ENCODE measurements around the gene CLIP1.
A peak's percentile ranks its signal among the peaks of the same experiment; 100 is the strongest.

The CLIP1 gene

GRCh38 chr12:122303068-122303467 lies 119.4 kb downstream of the CLIP1 start:
- H3K9me3 ChIP-seq (ENCODE audit: control insufficient read depth, low read length), result no peaks in the 10 kb centered on the region
- H3K4me1 ChIP-seq (ENCODE audit: control insufficient read depth, insufficient read depth, low read length), result peaks cover 7% of the 10 kb centered on the region
- H3K36me3 ChIP-seq (ENCODE audit: control insufficient read depth, insufficient read depth, low read length, severe bottlenecking), result peaks cover 65% of the 10 kb centered on the region

GRCh38 chr12:122298071-122298748 lies 124.3 kb downstream of the CLIP1 start:
- no peak overlapping the region for H3K4me3 ChIP-seq (ENCODE audit: low read length)
- H3K27me3 ChIP-seq (replicated peaks; ENCODE audit: control insufficient read depth, insufficient read depth, low read length), result no peaks in the 10 kb centered on the region
- peaks cover 4% of the 10 kb centered on the region for H3K9me3 ChIP-seq (ENCODE audit: control insufficient read depth, low read length)
- H3K9ac ChIP-seq (ENCODE audit: low read length), result no peak overlapping the region
- peaks cover 60% of the 10 kb centered on the region for H3K36me3 ChIP-seq (ENCODE audit: control insufficient read depth, insufficient read depth, low read length, severe bottlenecking)
- peaks cover 7% of the 10 kb centered on the region for H3K4me1 ChIP-seq (ENCODE audit: control insufficient read depth, insufficient read depth, low read length)
- DNase-seq (ENCODE audit: low read depth), result no peak

More at GRCh38 chr12:122303068-122303467, 119.4 kb downstream of the CLIP1 start:
- no peaks in the 10 kb centered on the region for H3K27me3 ChIP-seq (replicated peaks; ENCODE audit: control insufficient read depth, insufficient read depth, low read length)
- no peak overlapping the region for H3K4me3 ChIP-seq (ENCODE audit: low read length)
- DNase-seq (ENCODE audit: low read depth), result no peak
- no peak overlapping the region for H3K9ac ChIP-seq (ENCODE audit: low read length)

- Histone ChIP-seq H3K27me3 (replicated peaks; ENCODE audit: control insufficient read depth, insufficient read depth, low read length) (no peaks in the 10 kb centered on the region), H3K36me3 (ENCODE audit: control insufficient read depth, insufficient read depth, low read length, severe bottlenecking) (peaks cover 55% of the 10 kb centered on the region), H3K9ac (ENCODE audit: low read length) (no peak overlapping the region), H3K9me3 (ENCODE audit: control insufficient read depth, low read length) (peaks cover 4% of the 10 kb centered on the region), H3K4me3 (ENCODE audit: low read length) (no peak overlapping the region), H3K4me1 (ENCODE audit: control insufficient read depth, insufficient read depth, low read length) (peaks cover 7% of the 10 kb centered on the region)
- DNase-seq (ENCODE audit: low read depth), result no peak
Observed at GRCh38 chr12:122297494-122297893, 125.0 kb downstream of the CLIP1 start.

DNA sequence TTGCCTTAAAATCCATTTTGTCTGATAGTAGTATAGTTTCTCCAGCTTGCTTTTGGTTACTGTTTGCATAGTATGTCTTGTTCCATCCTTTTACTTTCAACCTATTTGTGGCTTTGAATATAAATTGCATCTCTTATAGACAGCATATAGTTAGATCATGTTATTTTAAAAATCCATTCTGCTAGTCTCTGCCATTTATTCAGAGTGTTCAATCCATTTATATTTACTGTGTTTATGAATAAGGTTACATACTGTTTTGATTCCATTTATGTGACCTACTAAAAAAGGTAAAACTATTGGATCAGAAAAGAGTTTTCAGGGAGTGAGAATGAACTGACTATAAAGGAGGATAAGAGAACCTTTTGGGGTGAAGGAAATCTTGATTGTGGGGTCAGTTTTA lies 126.6 kb downstream of the CLIP1 start:
- H3K36me3 ChIP-seq (ENCODE audit: control insufficient read depth, insufficient read depth, low read length, severe bottlenecking), result peaks cover 58% of the 10 kb centered on the region
- peaks cover 4% of the 10 kb centered on the region for H3K9me3 ChIP-seq (ENCODE audit: control insufficient read depth, low read length)
- H3K4me1 ChIP-seq (ENCODE audit: control insufficient read depth, insufficient read depth, low read length), result peaks cover 3% of the 10 kb centered on the region
- no peak overlapping the region for H3K4me3 ChIP-seq (ENCODE audit: low read length)
- DNase-seq (ENCODE audit: low read depth), result no peak
- H3K9ac ChIP-seq (ENCODE audit: low read length), result no peak overlapping the region
- H3K27me3 ChIP-seq (replicated peaks; ENCODE audit: control insufficient read depth, insufficient read depth, low read length), result no peaks in the 10 kb centered on the region

- Histone ChIP-seq H3K9me3 (ENCODE audit: control insufficient read depth, low read length) (peaks cover 4% of the 10 kb centered on the region), H3K4me1 (ENCODE audit: control insufficient read depth, insufficient read depth, low read length) (peaks cover 2% of the 10 kb centered on the region), H3K27me3 (replicated peaks; ENCODE audit: control insufficient read depth, insufficient read depth, low read length) (no peaks in the 10 kb centered on the region), H3K36me3 (ENCODE audit: control insufficient read depth, insufficient read depth, low read length, severe bottlenecking) (peaks cover 48% of the 10 kb centered on the region), H3K9ac (ENCODE audit: low read length) (no peak overlapping the region), H3K4me3 (ENCODE audit: low read length) (no peak overlapping the region)
- no peak for DNase-seq (ENCODE audit: low read depth)
Observed at GRCh38 chr12:122293081-122293480, 129.4 kb downstream of the CLIP1 start.

- Histone ChIP-seq H3K9ac (ENCODE audit: low read length) (no peak overlapping the region), H3K27me3 (replicated peaks; ENCODE audit: control insufficient read depth, insufficient read depth, low read length) (no peaks in the 10 kb centered on the region), H3K4me1 (ENCODE audit: control insufficient read depth, insufficient read depth, low read length) (peaks cover 2% of the 10 kb centered on the region), H3K36me3 (ENCODE audit: control insufficient read depth, insufficient read depth, low read length, severe bottlenecking) (peaks cover 40% of the 10 kb centered on the region), H3K4me3 (ENCODE audit: low read length) (no peak overlapping the region), H3K9me3 (ENCODE audit: control insufficient read depth, low read length) (peaks cover 4% of the 10 kb centered on the region)
- no peak for DNase-seq (ENCODE audit: low read depth)
Observed at GRCh38 chr12:122291431-122291830, 131.0 kb downstream of the CLIP1 start.

GRCh38 chr12:122283680-122284079 lies 138.8 kb downstream of the CLIP1 start:
- peaks cover 21% of the 10 kb centered on the region for H3K36me3 ChIP-seq (ENCODE audit: control insufficient read depth, insufficient read depth, low read length, severe bottlenecking)
- no peak overlapping the region for H3K9ac ChIP-seq (ENCODE audit: low read length)
- H3K4me3 ChIP-seq (ENCODE audit: low read length), result no peak overlapping the region
- H3K27me3 ChIP-seq (replicated peaks; ENCODE audit: control insufficient read depth, insufficient read depth, low read length), result no peaks in the 10 kb centered on the region
- H3K9me3 ChIP-seq (ENCODE audit: control insufficient read depth, low read length), result no peaks in the 10 kb centered on the region
- no peak for DNase-seq (ENCODE audit: low read depth)
- peaks cover 26% of the 10 kb centered on the region for H3K4me1 ChIP-seq (ENCODE audit: control insufficient read depth, insufficient read depth, low read length)

GRCh38 chr12:122282061-122282460 lies 140.4 kb downstream of the CLIP1 start:
- peak; percentile 49 for DNase-seq (ENCODE audit: low read depth)
- H3K9ac ChIP-seq (ENCODE audit: low read length), result no peak overlapping the region
- H3K27me3 ChIP-seq (replicated peaks; ENCODE audit: control insufficient read depth, insufficient read depth, low read length), result no peaks in the 10 kb centered on the region
- H3K4me1 ChIP-seq (ENCODE audit: control insufficient read depth, insufficient read depth, low read length), result peaks cover 26% of the 10 kb centered on the region
- no peak overlapping the region for H3K4me3 ChIP-seq (ENCODE audit: low read length)
- H3K9me3 ChIP-seq (ENCODE audit: control insufficient read depth, low read length), result no peaks in the 10 kb centered on the region
- H3K36me3 ChIP-seq (ENCODE audit: control insufficient read depth, insufficient read depth, low read length, severe bottlenecking), result peaks cover 26% of the 10 kb centered on the region

GRCh38 chr12:122276242-122276641 lies 146.2 kb downstream of the CLIP1 start:
- no peak for DNase-seq (ENCODE audit: low read depth)
- peaks cover 11% of the 10 kb centered on the region for H3K4me1 ChIP-seq (ENCODE audit: control insufficient read depth, insufficient read depth, low read length)
- H3K9me3 ChIP-seq (ENCODE audit: control insufficient read depth, low read length), result no peaks in the 10 kb centered on the region
- peaks cover 61% of the 10 kb centered on the region for H3K36me3 ChIP-seq (ENCODE audit: control insufficient read depth, insufficient read depth, low read length, severe bottlenecking)
- no peaks in the 10 kb centered on the region for H3K27me3 ChIP-seq (replicated peaks; ENCODE audit: control insufficient read depth, insufficient read depth, low read length)
- no peak overlapping the region for H3K4me3 ChIP-seq (ENCODE audit: low read length)
- no peak overlapping the region for H3K9ac ChIP-seq (ENCODE audit: low read length)

DNA sequence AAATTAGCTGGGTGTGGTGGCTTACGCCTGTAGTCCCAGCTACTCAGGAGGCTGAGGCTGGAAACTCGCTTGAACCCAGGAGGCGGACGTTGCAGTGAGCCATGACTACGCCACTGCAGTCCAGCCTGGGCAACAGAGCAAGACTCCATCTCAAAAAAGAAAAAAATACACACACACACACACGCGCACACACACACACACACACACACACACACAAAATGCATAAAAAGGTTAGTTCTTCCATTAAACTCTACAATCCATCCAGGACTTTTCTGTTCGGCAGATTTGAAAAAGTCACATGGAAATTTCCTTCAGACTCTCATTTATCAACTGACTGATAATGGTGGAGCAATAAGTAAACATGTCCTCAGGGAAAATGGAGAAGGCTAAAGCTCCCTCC lies 147.0 kb downstream of the CLIP1 start:
- Histone ChIP-seq H3K27me3 (replicated peaks; ENCODE audit: control insufficient read depth, insufficient read depth, low read length) (no peaks in the 10 kb centered on the region), H3K4me1 (ENCODE audit: control insufficient read depth, insufficient read depth, low read length) (peaks cover 8% of the 10 kb centered on the region), H3K9ac (ENCODE audit: low read length) (no peak overlapping the region), H3K9me3 (ENCODE audit: control insufficient read depth, low read length) (no peaks in the 10 kb centered on the region), H3K36me3 (ENCODE audit: control insufficient read depth, insufficient read depth, low read length, severe bottlenecking) (peaks cover 61% of the 10 kb centered on the region), H3K4me3 (ENCODE audit: low read length) (no peak overlapping the region)
- no peak for DNase-seq (ENCODE audit: low read depth)

GRCh38 chr12:122266230-122266901 lies 156.1 kb downstream of the CLIP1 start, which contains the start of gene VPS33A:
Gene VPS33A (minus strand): TSS chr12:122266494. CDS start chr12:122266408, 86 bp downstream.
- no peaks in the 10 kb centered on the region for H3K27me3 ChIP-seq (replicated peaks; ENCODE audit: control insufficient read depth, insufficient read depth, low read length)
- H3K9me3 ChIP-seq (ENCODE audit: control insufficient read depth, low read length), result no peaks in the 10 kb centered on the region
- H3K36me3 ChIP-seq (ENCODE audit: control insufficient read depth, insufficient read depth, low read length, severe bottlenecking), result peaks cover 22% of the 10 kb centered on the region
- DNase-seq (ENCODE audit: low read depth), result peak; percentile 98
- H3K4me3 ChIP-seq (ENCODE audit: low read length), result peak within 1 kb of the TSS; percentile 84
- H3K4me1 ChIP-seq (ENCODE audit: control insufficient read depth, insufficient read depth, low read length), result peaks cover 12% of the 10 kb centered on the region
- H3K9ac ChIP-seq (ENCODE audit: low read length), result peak within 1 kb of the TSS; percentile 94
